Hepatocyte (in vitro differentiated cells): Measurements from ENCODE around the gene PDP2. TPM values are rescaled to one million over a fixed set of nuclear protein-coding genes. Genes with fewer than 3 reads are reported as not detected.

Source experiments
- DNase-seq: peaks from one replicate; pipeline ENCODE4 v3.0.0-alpha.2; 2016; ENCODE audit warnings: low spot score
- H2AFZ ChIP-seq: fragments of 200-600 bp; sonication (generic); 2 replicates; pipeline ENCODE4 v1.6.0; 2016; ENCODE audit warnings: antibody characterized with exemption, mild to moderate bottlenecking
- H3K27ac ChIP-seq: fragments of 200-600 bp; sonication (generic); 2 replicates; pipeline ENCODE4 v1.5.1; 2016; ENCODE audit warnings: mild to moderate bottlenecking
- H3K27me3 ChIP-seq: fragments of 200-600 bp; sonication (generic); 2 replicates; pipeline ENCODE4 v1.6.1; 2016
- H3K36me3 ChIP-seq: fragments of 200-600 bp; sonication (generic); replicated peaks from 2 replicates; pipeline ENCODE4 v1.5.1; 2016; ENCODE audit warnings: low read depth; ENCODE audit not compliant: insufficient read depth
- H3K4me1 ChIP-seq: fragments of 200-600 bp; sonication (generic); 2 replicates; pipeline ENCODE4 v1.5.1; 2016; ENCODE audit warnings: mild to moderate bottlenecking, moderate library complexity; ENCODE audit not compliant: insufficient read depth
- H3K4me2 ChIP-seq: fragments of 200-600 bp; sonication (generic); 2 replicates; pipeline ENCODE4 v1.6.0; 2016
- H3K4me3 ChIP-seq: fragments of 200-600 bp; sonication (generic); 2 replicates; pipeline ENCODE4 v1.5.1; 2016; ENCODE audit warnings: mild to moderate bottlenecking
- H3K79me2 ChIP-seq: fragments of 200-600 bp; sonication (generic); 2 replicates; pipeline ENCODE4 v1.6.0; 2017; ENCODE audit warnings: mild to moderate bottlenecking
- H3K9me2 ChIP-seq: fragments of 200-600 bp; sonication (generic); replicated peaks from 2 replicates; pipeline ENCODE4 v1.6.0; 2017; ENCODE audit warnings: mild to moderate bottlenecking; ENCODE audit not compliant: insufficient read depth
- H3K9me3 ChIP-seq: fragments of 200-600 bp; sonication (generic); 2 replicates; pipeline ENCODE4 v1.5.1; 2016; ENCODE audit warnings: low read depth, mild to moderate bottlenecking
- H4K20me1 ChIP-seq: fragments of 200-600 bp; sonication (generic); 2 replicates; pipeline ENCODE4 v1.6.0; 2016; ENCODE audit warnings: mild to moderate bottlenecking; ENCODE audit not compliant: insufficient read depth, poor library complexity, severe bottlenecking
- EZH2 ChIP-seq: fragments of 200-600 bp; sonication (generic); IDR thresholded peaks from 2 replicates; pipeline ENCODE4 v1.6.1; 2016; ENCODE audit warnings: antibody characterized with exemption, mild to moderate bottlenecking, borderline replicate concordance
- EZH2phosphoT487 ChIP-seq: fragments of 200-600 bp; sonication (generic); IDR thresholded peaks from one replicate; pipeline ENCODE4 v1.6.1; 2018; ENCODE audit warnings: antibody characterized with exemption, mild to moderate bottlenecking, low read depth, moderate library complexity; ENCODE audit not compliant: unreplicated experiment, severe bottlenecking
- WGBS: methylation state at CpG from one replicate; pipeline ENCODE4 v1.1.6; 2016; ENCODE audit warnings: low lambda C conversion rate; ENCODE audit errors: missing lambda C conversion rate; 5-methylcytosine and 5-hydroxymethylcytosine counted together
- polyA plus RNA-seq: library from polyadenylated mRNA; unstranded; fragments of >200 nt; fragmentation: Nextera tagmentation; extraction: Ambion mirVana; gene quantifications from 2 replicates; pipeline ENCODE4 v1.2.1, GENCODE V29; 2016
- total RNA-seq: library from RNA; depleted of rRNA; stranded (reverse); fragments of >200 nt; gene quantifications from 2 replicates; pipeline ENCODE4 v1.2.3, GENCODE V29; 2014
- TF ChIP-seq, protein P1 (sequence below): fragments of 200-600 bp; sonication (generic); IDR thresholded peaks from 2 replicates; pipeline ENCODE4 v1.5.1; 2016; ENCODE audit warnings: antibody characterized with exemption, mild to moderate bottlenecking; ENCODE audit not compliant: poor library complexity

PDP2 gene
- total and polyA plus RNA-seq, 2 experiments from 2014 or later: 5.2 to 17.7 TPM

DNA sequence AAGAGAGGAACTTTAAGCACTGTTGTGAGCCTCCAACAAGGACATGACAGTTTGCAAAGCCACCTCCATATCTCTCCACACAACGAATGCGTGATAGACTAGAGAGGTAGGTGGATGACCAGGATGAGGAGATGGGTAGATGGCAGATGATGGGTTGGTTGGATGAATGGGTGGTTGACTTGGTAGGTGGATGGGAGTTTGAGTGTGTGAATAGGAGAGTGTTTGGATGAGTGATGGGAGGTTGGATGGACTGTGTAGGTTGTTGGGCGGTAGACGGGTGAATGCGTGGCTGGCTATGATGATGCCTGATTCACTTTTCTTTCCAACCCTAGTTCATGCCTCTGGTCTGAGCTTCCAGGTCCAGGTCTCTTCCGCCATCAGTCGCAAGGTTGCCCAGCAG, 34.2 kb downstream of the PDP2 start:
- WGBS: 98% methylated on average over 7 of the region's 7 CpGs
- H3K4me3 ChIP-seq: no peak overlapping the region
- no peaks in the 10 kb centered on the region for H3K27me3 ChIP-seq
- no peak for DNase-seq
- no peaks in the 10 kb centered on the region for H3K36me3 ChIP-seq
- H3K79me2 ChIP-seq: no peaks in the 10 kb centered on the region
- no peak for TF ChIP-seq EZH2phosphoT487
- TF ChIP-seq EZH2: no peak
- TF ChIP-seq, protein P1, sequence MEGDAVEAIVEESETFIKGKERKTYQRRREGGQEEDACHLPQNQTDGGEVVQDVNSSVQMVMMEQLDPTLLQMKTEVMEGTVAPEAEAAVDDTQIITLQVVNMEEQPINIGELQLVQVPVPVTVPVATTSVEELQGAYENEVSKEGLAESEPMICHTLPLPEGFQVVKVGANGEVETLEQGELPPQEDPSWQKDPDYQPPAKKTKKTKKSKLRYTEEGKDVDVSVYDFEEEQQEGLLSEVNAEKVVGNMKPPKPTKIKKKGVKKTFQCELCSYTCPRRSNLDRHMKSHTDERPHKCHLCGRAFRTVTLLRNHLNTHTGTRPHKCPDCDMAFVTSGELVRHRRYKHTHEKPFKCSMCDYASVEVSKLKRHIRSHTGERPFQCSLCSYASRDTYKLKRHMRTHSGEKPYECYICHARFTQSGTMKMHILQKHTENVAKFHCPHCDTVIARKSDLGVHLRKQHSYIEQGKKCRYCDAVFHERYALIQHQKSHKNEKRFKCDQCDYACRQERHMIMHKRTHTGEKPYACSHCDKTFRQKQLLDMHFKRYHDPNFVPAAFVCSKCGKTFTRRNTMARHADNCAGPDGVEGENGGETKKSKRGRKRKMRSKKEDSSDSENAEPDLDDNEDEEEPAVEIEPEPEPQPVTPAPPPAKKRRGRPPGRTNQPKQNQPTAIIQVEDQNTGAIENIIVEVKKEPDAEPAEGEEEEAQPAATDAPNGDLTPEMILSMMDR: no peak
- H3K27ac ChIP-seq: no peak overlapping the region
- no peaks in the 10 kb centered on the region for H3K9me2 ChIP-seq
- no peaks in the 10 kb centered on the region for H3K4me1 ChIP-seq
- no peaks in the 10 kb centered on the region for H3K9me3 ChIP-seq
- no peak overlapping the region for H3K4me2 ChIP-seq
- no peak overlapping the region for H2AFZ ChIP-seq
- H4K20me1 ChIP-seq: no peaks in the 10 kb centered on the region

DNA sequence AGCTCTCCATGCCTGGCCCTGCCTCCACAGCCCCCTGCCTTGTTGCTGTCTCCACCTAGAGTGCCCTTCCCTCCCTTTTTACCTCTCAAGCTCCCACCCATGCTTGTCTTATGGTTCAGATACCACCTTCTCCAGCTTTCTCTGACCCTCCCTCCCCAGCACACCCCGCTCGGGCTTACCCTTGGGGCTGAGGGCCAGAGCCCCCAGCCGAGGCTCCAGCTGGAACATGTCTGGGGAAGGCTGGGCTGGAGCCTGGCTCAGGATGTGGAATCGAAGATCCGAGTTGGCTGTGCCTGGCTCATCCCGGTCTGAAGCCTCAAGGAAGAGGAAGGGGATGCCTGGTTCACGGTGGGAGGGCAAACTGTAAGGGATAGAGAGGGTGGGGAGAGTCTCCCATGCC, 34.7 kb downstream of the PDP2 start:
- Histone ChIP-seq H3K27me3 (no peaks in the 10 kb centered on the region), H4K20me1 (no peaks in the 10 kb centered on the region), H3K4me2 (no peak overlapping the region), H3K9me3 (no peaks in the 10 kb centered on the region), H3K4me1 (no peaks in the 10 kb centered on the region), H3K36me3 (no peaks in the 10 kb centered on the region), H3K9me2 (no peaks in the 10 kb centered on the region), H2AFZ (no peak overlapping the region), H3K79me2 (no peaks in the 10 kb centered on the region), H3K27ac (no peak overlapping the region), H3K4me3 (no peak overlapping the region)
- 80% methylated on average over 7 of the region's 7 CpGs for WGBS
- DNase-seq: no peak
- TF ChIP-seq EZH2phosphoT487 (no peak), EZH2 (no peak)
- TF ChIP-seq, protein P1: no peak

DNA sequence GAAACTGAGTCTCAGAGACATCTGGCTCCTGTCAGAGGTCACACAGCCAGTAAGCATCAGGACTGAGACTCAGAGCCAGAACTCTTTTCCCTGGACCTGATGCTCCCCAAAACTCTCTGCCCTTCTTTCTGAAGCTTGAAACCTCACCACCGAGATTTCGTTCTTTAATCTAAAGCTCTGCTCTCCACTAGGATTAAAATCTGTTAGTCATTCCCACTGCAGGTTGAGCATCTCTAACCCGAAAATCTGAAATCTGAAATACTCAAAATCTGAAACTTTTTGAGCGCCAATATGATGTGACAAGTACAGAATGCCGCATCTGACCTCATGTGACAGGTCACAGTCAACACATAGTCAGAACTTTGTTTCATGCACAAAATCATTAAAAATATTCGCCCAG, 36.2 kb downstream of the PDP2 start:
- H3K9me3 ChIP-seq: no peaks in the 10 kb centered on the region
- no peaks in the 10 kb centered on the region for H4K20me1 ChIP-seq
- TF ChIP-seq EZH2phosphoT487 (no peak), EZH2 (no peak)
- TF ChIP-seq, protein P1: no peak
- H3K4me1 ChIP-seq: no peaks in the 10 kb centered on the region
- H3K9me2 ChIP-seq: no peaks in the 10 kb centered on the region
- no peaks in the 10 kb centered on the region for H3K27me3 ChIP-seq
- H3K4me3 ChIP-seq: no peak overlapping the region
- H2AFZ ChIP-seq: no peak overlapping the region
- H3K36me3 ChIP-seq: no peaks in the 10 kb centered on the region
- DNase-seq: no peak
- H3K4me2 ChIP-seq: no peak overlapping the region
- H3K27ac ChIP-seq: no peak overlapping the region
- 88% methylated on average over 6 of the region's 6 CpGs for WGBS
- H3K79me2 ChIP-seq: no peaks in the 10 kb centered on the region

DNA sequence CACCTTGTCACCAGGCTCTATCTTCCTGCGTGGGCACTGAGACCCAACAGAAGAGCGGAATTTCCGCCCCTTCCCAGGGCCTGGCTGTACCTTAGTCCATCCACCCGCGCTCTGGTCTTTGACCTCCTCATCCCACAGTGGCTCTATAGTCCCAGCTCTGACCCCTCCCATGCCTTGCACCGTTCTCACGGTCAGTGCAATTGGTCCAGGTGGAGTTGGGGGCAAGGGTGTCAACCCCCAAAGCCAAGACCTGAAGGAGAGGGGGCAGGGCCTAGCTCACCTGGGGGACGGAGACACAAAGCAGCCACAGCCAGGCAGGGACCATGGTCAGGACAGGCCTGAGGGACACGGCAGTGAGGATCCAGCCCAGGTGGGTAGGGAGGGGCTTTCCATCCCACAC, 37.4 kb downstream of the PDP2 start:
- H3K4me1 ChIP-seq: no peaks in the 10 kb centered on the region
- WGBS: 87% methylated on average over 9 of the region's 9 CpGs
- no peaks in the 10 kb centered on the region for H4K20me1 ChIP-seq
- no peaks in the 10 kb centered on the region for H3K79me2 ChIP-seq
- H3K36me3 ChIP-seq: no peaks in the 10 kb centered on the region
- no peaks in the 10 kb centered on the region for H3K9me2 ChIP-seq
- no peak for DNase-seq
- no peak overlapping the region for H3K4me3 ChIP-seq
- H3K27ac ChIP-seq: no peak overlapping the region
- no peaks in the 10 kb centered on the region for H3K27me3 ChIP-seq
- TF ChIP-seq EZH2phosphoT487: no peak
- no peak for TF ChIP-seq EZH2
- TF ChIP-seq, protein P1: no peak
- no peak overlapping the region for H3K4me2 ChIP-seq
- H3K9me3 ChIP-seq: no peaks in the 10 kb centered on the region
- no peak overlapping the region for H2AFZ ChIP-seq
